Ovary (tissue), 10 donors: ENCODE data around the gene MAP1A. TPM values are rescaled to one million over a fixed set of nuclear protein-coding genes. Genes with fewer than 3 reads are reported as not detected.

Source experiments
- DNase-seq, 5 donors: peaks; one replicate each; pipeline ENCODE4 v3.0.0-alpha.2; 2019 to 2020
- H3K27ac ChIP-seq, 2 donors: fragments of 200-600 bp; one replicate each; pipeline versions ENCODE4 v1.5.1 to v1.8.0; 2019 to 2022
- H3K27me3 ChIP-seq: fragments of 200-600 bp; one replicate; pipeline ENCODE4 v1.8.0; 2022
- H3K36me3 ChIP-seq: fragments of 200-600 bp; sonication (generic); one replicate; pipeline ENCODE4 v1.5.1; 2019
- H3K4me1 ChIP-seq: one replicate; pipeline ENCODE4 v1.8.1; 2013; ENCODE audit warnings: mild to moderate bottlenecking, moderate library complexity; ENCODE audit not compliant: insufficient read depth
- H3K4me3 ChIP-seq: fragments of 200-600 bp; sonication (generic); one replicate; pipeline ENCODE4 v1.5.1; 2017
- H3K9me3 ChIP-seq, 2 donors: fragments of 200-600 bp in 1 of 2; sonication (generic) in 1 of 2; one replicate each; pipeline versions ENCODE4 v1.5.1 to v1.8.1; 2013 to 2019; ENCODE audit warnings: mild to moderate bottlenecking in 1 of 2, moderate library complexity in 1 of 2
- EP300 ChIP-seq: sonication (generic); formaldehyde crosslinking; IDR thresholded peaks from one replicate; pipeline ENCODE4 v1.6.1; 2017; ENCODE audit warnings: antibody characterized with exemption
- POLR2A ChIP-seq: fragments of 450-650 bp; IDR thresholded peaks from one replicate; pipeline ENCODE4 v1.6.1; 2017; ENCODE audit warnings: antibody characterized with exemption, mild to moderate bottlenecking, moderate library complexity
- WGBS, 3 donors: extraction: QIAGEN DNeasy Blood & Tissue Kit in 1 of 3; methylation state at CpG; one replicate each; pipeline versions ENCODE4 v1.1.5 to v1.1.7; 2013 to 2017; 5-methylcytosine and 5-hydroxymethylcytosine counted together
- intact Hi-C, 4 donors: fragments of 100-400 bp; cut with DNase I; formaldehyde crosslinking; loops; one replicate each; pipeline versions ENCODE4 v1.11.0 to v1.15.1; 2022 to 2023
- long read RNA-seq, 3 donors: library from polyadenylated mRNA in 2 of 3; unstranded in 2 of 3; transcript quantifications; one replicate each; pipeline ENCODE4 v2.0.0 and lab custom pipeline, GENCODE V29; 2021 to 2026
- polyA plus RNA-seq, 2 donors: library from polyadenylated mRNA; stranded (reverse); fragments of 200-250 nt in 1 of 2; fragments of 350-450 nt in 1 of 2; fragmentation: Illumina TruSeq in 1 of 2; extraction: RNeasy Lipid Tissue Mini Kit (QIAGEN cat#74804) in 1 of 2; gene quantifications; one replicate each; pipeline ENCODE4 v1.2.3, GENCODE V29; 2013 to 2014
- total RNA-seq, 7 donors: library from RNA; depleted of rRNA in 2 of 7; stranded (reverse); fragments of >200 nt in 2 of 7; fragmentation: NEBNext Ultra II Directional in 3 of 7; extraction: Animal tissue kit (Norgen Biotek cat#: 25700) in 3 of 7; gene quantifications; one replicate each; pipeline versions ENCODE4 v1.1.0 to v1.2.4, GENCODE V29; 2016 to 2023
- TF ChIP-seq, protein P1 (sequence below), 3 donors: fragments of 450-650 bp in 2 of 3; fragments of 200-600 bp in 1 of 3; IDR thresholded peaks; one replicate each; pipeline versions ENCODE4 v1.5.1 to v1.8.0; 2016 to 2022; ENCODE audit warnings: antibody characterized with exemption in 3 of 3, mild to moderate bottlenecking in 1 of 3
- donor health status: DM: no; HTN: no; CAD: no; lungs with moderate emphysema.
- donor health status: DM: no; HTN: no; CAD: no.
- donor health status: Bipolar disorder and iron deficiency.
- donor health status: DM: yes; HTN: yes; CAD: no.
- donor health status: DM: no; HTN: no; CAD: no.
- donor health status: DM: yes; HTN: yes; CAD: no.

MAP1A gene
- total RNA-seq (10 to 100 TPM in 6 of 7 donors, 1 to 10 TPM in 1; 4.6 to 35.1 (median 20.1) TPM), polyA plus RNA-seq (10 to 100 TPM in 1 of 2 donors, 1 to 10 TPM in 1; 4.0 to 26.0 TPM)
- long read RNA-seq, donor 1, partial matches to known transcripts = 211 of 240 reads
- long read RNA-seq, donor 1, other reads (novel, unspliced or antisense) = 29 of 240 reads
- long read RNA-seq, donor 2 = 0 reads
- long read RNA-seq, donor 3, partial matches to known transcripts = 41 of 41 reads
- long read RNA-seq, donor 3, other reads (novel, unspliced or antisense) = 0 of 41 reads

- H3K4me1 ChIP-seq = peaks cover 10% of the 10 kb centered on the region
- H3K27me3 ChIP-seq = no peaks in the 10 kb centered on the region
- TF ChIP-seq EP300 = no peak
- no peak for TF ChIP-seq POLR2A
- TF ChIP-seq, protein P1, sequence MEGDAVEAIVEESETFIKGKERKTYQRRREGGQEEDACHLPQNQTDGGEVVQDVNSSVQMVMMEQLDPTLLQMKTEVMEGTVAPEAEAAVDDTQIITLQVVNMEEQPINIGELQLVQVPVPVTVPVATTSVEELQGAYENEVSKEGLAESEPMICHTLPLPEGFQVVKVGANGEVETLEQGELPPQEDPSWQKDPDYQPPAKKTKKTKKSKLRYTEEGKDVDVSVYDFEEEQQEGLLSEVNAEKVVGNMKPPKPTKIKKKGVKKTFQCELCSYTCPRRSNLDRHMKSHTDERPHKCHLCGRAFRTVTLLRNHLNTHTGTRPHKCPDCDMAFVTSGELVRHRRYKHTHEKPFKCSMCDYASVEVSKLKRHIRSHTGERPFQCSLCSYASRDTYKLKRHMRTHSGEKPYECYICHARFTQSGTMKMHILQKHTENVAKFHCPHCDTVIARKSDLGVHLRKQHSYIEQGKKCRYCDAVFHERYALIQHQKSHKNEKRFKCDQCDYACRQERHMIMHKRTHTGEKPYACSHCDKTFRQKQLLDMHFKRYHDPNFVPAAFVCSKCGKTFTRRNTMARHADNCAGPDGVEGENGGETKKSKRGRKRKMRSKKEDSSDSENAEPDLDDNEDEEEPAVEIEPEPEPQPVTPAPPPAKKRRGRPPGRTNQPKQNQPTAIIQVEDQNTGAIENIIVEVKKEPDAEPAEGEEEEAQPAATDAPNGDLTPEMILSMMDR (IDR thresholded peaks at IDR 0.05) = no peak
- intact Hi-C loops = no loop called here
- H3K36me3 ChIP-seq = no peaks in the 10 kb centered on the region
- DNase-seq = peak; percentile 62 to 73 (median 66)
- H3K4me3 ChIP-seq = peak within 1 kb of the TSS; percentile 46
- WGBS, 3 donors = 0 to 6% (median 2%) methylated on average over 15 of the region's 15 CpGs
- H3K9me3 ChIP-seq = no peaks in the 10 kb centered on the region
- peak within 1 kb of the TSS; percentile 65 to 72 for H3K27ac ChIP-seq
Measured at GRCh38 chr15:43517354-43518196, at the start of gene MAP1A. TSS of gene MAP1A (plus strand) at chr15:43517608. CDS start at chr15:43521474, 3,866 bp downstream.

DNA sequence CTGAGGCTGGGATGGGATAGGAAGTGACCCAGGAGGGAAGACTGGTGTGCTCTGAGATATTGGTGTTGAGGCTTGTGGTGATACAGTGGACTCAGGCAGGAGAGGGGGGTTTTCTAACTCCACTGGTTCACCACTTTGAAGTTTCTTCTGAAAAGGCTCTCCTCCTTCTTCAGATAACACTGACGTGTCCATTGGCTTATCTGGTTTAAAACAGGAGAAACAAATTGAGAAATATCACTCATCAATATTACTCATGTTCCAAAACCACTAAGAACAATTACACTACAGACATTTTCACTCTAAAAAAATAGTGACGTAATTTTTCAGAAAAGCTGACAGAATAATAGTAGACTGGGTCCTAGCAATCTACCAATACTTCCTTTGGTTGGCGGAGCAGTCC is 47.5 kb upstream of the MAP1A start:
- Histone ChIP-seq H3K27ac (no peak overlapping the region), H3K4me1 (no peaks in the 10 kb centered on the region), H3K27me3 (no peaks in the 10 kb centered on the region), H3K4me3 (no peak overlapping the region), H3K9me3 (no peaks in the 10 kb centered on the region), H3K36me3 (no peaks in the 10 kb centered on the region)
- TF ChIP-seq, protein P1 (IDR thresholded peaks at IDR 0.05) = no peak
- TF ChIP-seq EP300 (no peak), POLR2A (no peak)
- intact Hi-C loops = no loop called here
- 75 to 79% (median 79%) methylated on average over 3 of the region's 3 CpGs for WGBS, 3 donors
- DNase-seq = no peak

GRCh38 chr15:43471975-43472374 is 45.4 kb upstream of the MAP1A start:
- TF ChIP-seq EP300 = no peak
- no peak for TF ChIP-seq POLR2A
- H3K36me3 ChIP-seq = no peaks in the 10 kb centered on the region
- H3K27me3 ChIP-seq = no peaks in the 10 kb centered on the region

DNA sequence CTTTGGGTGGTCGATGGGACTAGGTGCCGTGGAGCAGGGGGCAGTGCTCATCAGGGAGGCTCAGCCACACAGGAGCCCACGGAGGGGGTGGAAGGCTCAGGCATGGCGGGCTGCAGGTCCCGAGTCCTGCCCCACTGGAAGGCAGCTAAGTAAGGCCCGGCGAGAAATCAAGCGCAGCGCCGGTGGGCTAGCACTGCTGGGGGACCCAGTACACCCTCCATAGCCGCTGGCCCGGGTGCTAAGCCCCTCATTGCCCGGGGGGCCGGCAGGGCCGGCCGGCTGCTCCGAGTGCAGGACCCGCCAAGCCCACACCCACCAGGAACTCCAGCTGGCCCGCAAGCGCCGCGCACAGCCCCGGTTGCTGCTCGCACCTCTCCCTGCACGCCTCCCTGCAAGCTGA is 43.5 kb upstream of the MAP1A start:
- Histone ChIP-seq H3K4me3 (no peak overlapping the region), H3K36me3 (no peaks in the 10 kb centered on the region), H3K27me3 (no peaks in the 10 kb centered on the region), H3K4me1 (no peaks in the 10 kb centered on the region), H3K27ac (no peak overlapping the region), H3K9me3 (no peaks in the 10 kb centered on the region)
- WGBS, 3 donors = 96 to 99% (median 97%) methylated on average over 19 to 25 of the region's 25 CpGs
- intact Hi-C loops = no loop called here
- no peak for DNase-seq
- TF ChIP-seq, protein P1 (IDR thresholded peaks at IDR 0.05) = no peak
- TF ChIP-seq POLR2A (no peak), EP300 (no peak)

More at GRCh38 chr15:43471975-43472374, 45.4 kb upstream of the MAP1A start:
- no peaks in the 10 kb centered on the region for H3K4me1 ChIP-seq
- no peak overlapping the region for H3K27ac ChIP-seq
- no peak overlapping the region for H3K4me3 ChIP-seq
- intact Hi-C loops = no loop called here
- H3K9me3 ChIP-seq = no peaks in the 10 kb centered on the region
- no peak for DNase-seq
